ENCODE results near the gene MAGI2. TPM values are rescaled to one million over a fixed set of nuclear protein-coding genes. Genes with fewer than 3 reads are reported as not detected.
"Not testable (repeated sequence)": the region's sequence is repeated elsewhere in the genome, so short reads cannot be mapped to it uniquely, and the experiment has no call there.

Gene MAGI2
- total and polyA plus RNA-seq, 2 experiments from 2014 or later, result 16.8 to 24.7 TPM

DNA sequence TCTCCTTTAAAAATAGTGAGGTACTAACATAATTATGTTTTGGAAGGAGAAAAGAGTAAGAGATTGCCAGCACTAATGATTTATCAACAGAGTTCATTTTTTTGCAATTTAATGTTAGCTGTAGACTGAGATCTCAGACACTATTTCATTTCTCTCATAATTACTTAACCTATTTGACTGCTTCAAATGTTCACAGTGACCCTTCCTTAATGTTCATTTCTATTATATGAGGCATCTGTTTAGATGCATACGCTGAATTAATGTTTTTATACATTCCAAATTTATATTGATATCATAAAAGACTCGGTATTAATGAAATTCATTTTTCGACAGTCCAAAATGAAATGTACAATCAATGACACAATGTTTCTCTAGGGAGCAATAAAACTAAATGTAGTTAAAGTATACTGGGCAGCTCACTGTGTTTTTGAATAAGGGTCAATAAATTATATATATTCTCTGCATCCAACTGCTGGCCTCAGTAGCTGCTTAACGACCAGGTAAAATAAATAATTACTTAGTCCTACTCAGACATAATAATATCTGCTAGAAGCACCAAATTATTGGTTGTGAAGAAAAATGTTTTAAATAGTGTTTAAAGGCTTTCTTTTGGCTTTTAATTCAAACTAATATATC is 373.4 kb downstream of the MAGI2 start:
- TF ChIP-seq CTCF (IDR thresholded peaks at IDR 0.05; ENCODE audit: low read depth, low read length), result no peak
- Histone ChIP-seq H3K9me3 (ENCODE audit: low read depth) (no peaks in the 10 kb centered on the region), H3K36me3 (no peaks in the 10 kb centered on the region), H3K4me1 (ENCODE audit: low read depth) (no peaks in the 10 kb centered on the region), H3K27me3 (no peaks in the 10 kb centered on the region), H3K4me3 (no peak overlapping the region), H3K27ac (no peak overlapping the region)
- no peak for DNase-seq (ENCODE audit: low read depth in 1 of 2, low spot score in 1 of 2)

GRCh38 chr7:79078273-79078672 is 375.2 kb downstream of the MAGI2 start:
- H3K9me3 ChIP-seq (ENCODE audit: low read depth), result no peaks in the 10 kb centered on the region
- H3K36me3 ChIP-seq, result no peaks in the 10 kb centered on the region
- H3K27ac ChIP-seq, result no peak overlapping the region
- DNase-seq (ENCODE audit: low read depth in 1 of 2, low spot score in 1 of 2), result no peak
- no peaks in the 10 kb centered on the region for H3K27me3 ChIP-seq
- H3K4me3 ChIP-seq, result no peak overlapping the region
- H3K4me1 ChIP-seq (ENCODE audit: low read depth), result no peaks in the 10 kb centered on the region
- TF ChIP-seq CTCF (IDR thresholded peaks at IDR 0.05; ENCODE audit: low read depth, low read length), result no peak

DNA sequence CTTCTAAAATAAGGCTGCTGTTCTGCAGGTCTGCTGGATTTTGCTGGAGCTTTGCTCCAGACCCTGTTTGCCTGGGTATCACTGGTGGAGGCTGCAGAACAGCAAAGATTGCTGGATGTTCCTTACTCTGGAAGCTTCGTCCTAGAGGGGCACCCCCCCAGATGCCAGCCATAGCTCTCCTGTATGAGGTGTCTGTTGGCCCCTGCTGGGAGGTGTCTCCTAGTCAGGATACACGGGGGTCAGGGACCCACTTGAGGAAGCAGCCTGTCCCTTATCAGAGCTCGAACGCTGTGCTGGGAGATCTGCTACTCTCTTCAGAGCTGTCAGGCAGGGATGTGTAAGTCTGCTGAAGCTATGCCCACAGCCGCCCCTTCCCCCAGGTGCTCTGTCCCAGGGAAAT is 382.3 kb downstream of the MAGI2 start:
- not testable (repeated sequence) for H3K4me3 ChIP-seq; H3K27ac ChIP-seq; DNase-seq (ENCODE audit: low read depth in 1 of 2, low spot score in 1 of 2); H3K9me3 ChIP-seq (ENCODE audit: low read depth); H3K4me1 ChIP-seq (ENCODE audit: low read depth); H3K36me3 ChIP-seq; H3K27me3 ChIP-seq

GRCh38 chr7:79064187-79064823 is 389.2 kb downstream of the MAGI2 start:
- H3K27me3 ChIP-seq, result no peaks in the 10 kb centered on the region
- H3K27ac ChIP-seq, result no peak overlapping the region
- H3K4me3 ChIP-seq, result no peak overlapping the region
- H3K9me3 ChIP-seq (ENCODE audit: low read depth), result no peaks in the 10 kb centered on the region
- TF ChIP-seq CTCF (IDR thresholded peaks at IDR 0.05; ENCODE audit: low read depth, low read length), result no peak
- H3K4me1 ChIP-seq (ENCODE audit: low read depth), result no peaks in the 10 kb centered on the region
- no peaks in the 10 kb centered on the region for H3K36me3 ChIP-seq
- no peak for DNase-seq (ENCODE audit: low read depth in 1 of 2, low spot score in 1 of 2)

- no peak for TF ChIP-seq CTCF (IDR thresholded peaks at IDR 0.05; ENCODE audit: low read depth, low read length)
- DNase-seq (ENCODE audit: low read depth in 1 of 2, low spot score in 1 of 2), result no peak
- Histone ChIP-seq H3K27ac (no peak overlapping the region), H3K27me3 (no peaks in the 10 kb centered on the region), H3K9me3 (ENCODE audit: low read depth) (no peaks in the 10 kb centered on the region), H3K4me3 (no peak overlapping the region), H3K4me1 (ENCODE audit: low read depth) (no peaks in the 10 kb centered on the region), H3K36me3 (no peaks in the 10 kb centered on the region)
Measured at GRCh38 chr7:79063019-79063698, 390.3 kb downstream of the MAGI2 start.

DNA sequence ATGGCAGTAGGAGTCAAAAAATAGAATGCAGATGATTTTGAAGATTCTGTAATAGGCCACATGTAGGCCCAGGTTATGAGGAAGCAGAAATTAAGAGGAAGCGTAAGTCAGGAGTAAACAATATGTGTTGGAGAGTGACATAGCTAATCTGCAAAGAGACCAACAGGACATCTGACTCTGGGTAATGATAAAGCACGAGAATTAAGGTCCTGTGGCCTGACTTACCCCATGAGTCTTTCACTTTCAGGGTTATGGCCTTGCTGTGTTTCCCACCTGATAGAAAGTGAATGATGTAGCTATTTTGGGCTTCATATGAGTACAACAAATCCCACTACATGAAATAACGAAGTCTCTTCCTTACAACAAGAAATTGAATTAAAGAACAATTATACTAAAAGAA is 393.0 kb downstream of the MAGI2 start:
- DNase-seq (ENCODE audit: low read depth in 1 of 2, low spot score in 1 of 2), result no peak
- H3K27me3 ChIP-seq, result no peaks in the 10 kb centered on the region
- no peaks in the 10 kb centered on the region for H3K9me3 ChIP-seq (ENCODE audit: low read depth)
- H3K27ac ChIP-seq, result no peak overlapping the region
- TF ChIP-seq CTCF (IDR thresholded peaks at IDR 0.05; ENCODE audit: low read depth, low read length), result no peak
- no peaks in the 10 kb centered on the region for H3K4me1 ChIP-seq (ENCODE audit: low read depth)
- H3K36me3 ChIP-seq, result no peaks in the 10 kb centered on the region
- no peak overlapping the region for H3K4me3 ChIP-seq

Data from cardiac muscle cell (in vitro differentiated cells and primary cell).